Lower leg skin (tissue), 3 donors: ENCODE data around the gene NBL1.

Source experiments
- POLR2A ChIP-seq, 2 donors: fragments of 450-650 bp; IDR thresholded peaks; one replicate each; pipeline ENCODE4 v1.6.1; 2016 to 2017; ENCODE audit warnings: antibody characterized with exemption in 2 of 2, mild to moderate bottlenecking in 1 of 2, moderate library complexity in 1 of 2
- TF ChIP-seq, protein P1 (sequence below), 3 donors: fragments of 450-650 bp; IDR thresholded peaks; one replicate each; pipeline ENCODE4 v1.5.1; 2016; ENCODE audit warnings: antibody characterized with exemption in 3 of 3, mild to moderate bottlenecking in 3 of 3, moderate library complexity in 2 of 3

- TF ChIP-seq, protein P1, sequence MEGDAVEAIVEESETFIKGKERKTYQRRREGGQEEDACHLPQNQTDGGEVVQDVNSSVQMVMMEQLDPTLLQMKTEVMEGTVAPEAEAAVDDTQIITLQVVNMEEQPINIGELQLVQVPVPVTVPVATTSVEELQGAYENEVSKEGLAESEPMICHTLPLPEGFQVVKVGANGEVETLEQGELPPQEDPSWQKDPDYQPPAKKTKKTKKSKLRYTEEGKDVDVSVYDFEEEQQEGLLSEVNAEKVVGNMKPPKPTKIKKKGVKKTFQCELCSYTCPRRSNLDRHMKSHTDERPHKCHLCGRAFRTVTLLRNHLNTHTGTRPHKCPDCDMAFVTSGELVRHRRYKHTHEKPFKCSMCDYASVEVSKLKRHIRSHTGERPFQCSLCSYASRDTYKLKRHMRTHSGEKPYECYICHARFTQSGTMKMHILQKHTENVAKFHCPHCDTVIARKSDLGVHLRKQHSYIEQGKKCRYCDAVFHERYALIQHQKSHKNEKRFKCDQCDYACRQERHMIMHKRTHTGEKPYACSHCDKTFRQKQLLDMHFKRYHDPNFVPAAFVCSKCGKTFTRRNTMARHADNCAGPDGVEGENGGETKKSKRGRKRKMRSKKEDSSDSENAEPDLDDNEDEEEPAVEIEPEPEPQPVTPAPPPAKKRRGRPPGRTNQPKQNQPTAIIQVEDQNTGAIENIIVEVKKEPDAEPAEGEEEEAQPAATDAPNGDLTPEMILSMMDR (IDR thresholded peaks at IDR 0.05) = no peak
- TF ChIP-seq POLR2A (IDR thresholded peaks at IDR 0.05) = no peak
Observed at GRCh38 chr1:19689085-19689757, 45.1 kb downstream of the NBL1 start.
